Measurements from ENCODE around the gene FAM193A.

GRCh38 chr4:2579910-2580309, 43.5 kb downstream of the FAM193A start:
- TF ChIP-seq CTCF (IDR thresholded peaks at IDR 0.05; ENCODE audit: low read depth, low read length) (no peak), EZH2phosphoT487 (IDR thresholded peaks at IDR 0.05; ENCODE audit: low read depth) (no peak)

Data from OCI-LY3 (cell line).